Right hindlimb (tissue), 1 donor: ENCODE results near the gene EFNA3.

Source experiments
- DNase-seq: peaks from one replicate; pipeline ENCODE4 v3.0.0-alpha.2; 2018

The EFNA3 gene

GRCh38 chr1:155135415-155136028 is 56.9 kb downstream of the EFNA3 start, which contains the start of gene SLC50A1:
SLC50A1 (plus strand) TSS chr1:155135852; CDS start chr1:155135912, 60 bp downstream.
- peak; percentile 98 for DNase-seq

- DNase-seq: no peak
These were observed 58.1 kb downstream of the EFNA3 start for GRCh38 chr1:155136748-155137147.
